ENCODE measurements around the gene COL5A1.
"Not testable (repeated sequence)": the region's sequence is repeated elsewhere in the genome, so short reads cannot be mapped to it uniquely, and the experiment has no call there.

COL5A1 gene

GRCh38 chr9:134843740-134844139, 202.1 kb downstream of the COL5A1 start:
- Mint-ChIP-seq H3K4me3 (no peak overlapping the region), H3K27me3 (no peaks in the 10 kb centered on the region), H3K4me1 (no peaks in the 10 kb centered on the region), H3K27ac (no peak overlapping the region), H3K9me3 (no peaks in the 10 kb centered on the region), H3K36me3 (no peaks in the 10 kb centered on the region)

DNA sequence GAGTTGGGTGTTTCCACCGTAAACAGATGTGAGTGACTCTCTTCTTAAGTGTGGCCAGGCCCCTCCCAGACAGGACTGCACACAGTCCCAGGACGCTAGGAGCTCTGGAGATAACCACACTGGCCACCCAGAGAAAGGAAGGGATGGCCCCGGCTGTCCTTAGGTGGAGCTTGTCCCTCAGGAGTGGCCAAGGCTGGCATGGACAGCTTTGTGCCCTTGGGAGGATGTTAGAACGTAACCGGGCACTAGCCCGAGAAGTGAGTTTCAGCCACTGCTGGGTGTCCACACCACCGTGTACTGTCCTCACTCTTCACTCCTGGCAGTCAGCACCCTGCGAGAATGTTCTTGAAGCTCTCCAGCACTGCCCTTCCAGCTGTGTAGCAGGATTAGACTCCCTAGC, 203.2 kb downstream of the COL5A1 start:
- Mint-ChIP-seq H3K4me1 (no peaks in the 10 kb centered on the region), H3K27me3 (no peaks in the 10 kb centered on the region), H3K4me3 (no peak overlapping the region), H3K9me3 (no peaks in the 10 kb centered on the region), H3K27ac (no peak overlapping the region), H3K36me3 (no peaks in the 10 kb centered on the region)

DNA sequence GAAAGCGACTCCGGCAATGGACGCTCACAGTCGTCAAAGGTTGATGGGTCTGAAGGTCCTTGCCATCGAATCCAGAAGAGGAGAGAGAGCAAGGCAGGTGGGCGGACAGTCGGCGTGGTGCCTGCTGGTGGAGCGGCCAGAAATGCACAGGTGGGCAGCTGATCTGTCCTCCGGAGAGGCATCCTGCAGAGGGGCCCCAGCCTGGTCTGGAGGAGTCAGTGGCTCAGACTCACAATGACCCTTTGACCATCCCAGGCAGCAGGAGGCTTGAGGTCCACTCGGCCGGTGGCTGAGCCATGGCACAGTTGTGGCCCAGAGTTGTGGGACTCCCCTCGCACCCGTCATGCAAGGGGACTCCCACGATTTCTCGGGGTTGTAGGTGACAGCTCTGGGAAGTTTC, 204.6 kb downstream of the COL5A1 start:
- Mint-ChIP-seq H3K27me3 (no peaks in the 10 kb centered on the region), H3K9me3 (no peaks in the 10 kb centered on the region), H3K4me3 (no peak overlapping the region)

DNA sequence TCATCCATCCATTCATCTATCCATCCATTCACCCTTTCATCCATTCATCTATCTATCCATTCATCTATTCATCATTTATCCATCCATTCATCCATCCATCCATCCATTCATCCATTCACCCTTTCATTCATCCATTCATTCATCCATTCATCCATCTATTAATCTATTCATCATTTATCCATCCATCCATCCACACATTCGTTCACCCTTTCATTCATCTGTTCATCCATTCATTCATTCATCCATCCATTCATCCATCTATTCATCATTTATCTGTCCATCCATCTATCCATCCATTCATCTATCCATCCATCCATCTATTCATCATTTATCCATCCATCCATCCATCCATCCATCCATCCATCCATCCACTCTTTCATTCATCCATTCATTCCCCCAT, 205.1 kb downstream of the COL5A1 start:
- no peaks in the 10 kb centered on the region for H3K36me3 Mint-ChIP-seq
- H3K4me1 Mint-ChIP-seq = no peaks in the 10 kb centered on the region
- H3K27ac Mint-ChIP-seq = no peak overlapping the region
- H3K9me3 Mint-ChIP-seq = no peaks in the 10 kb centered on the region
- H3K27me3 Mint-ChIP-seq = no peaks in the 10 kb centered on the region
- no peak overlapping the region for H3K4me3 Mint-ChIP-seq

More for the DNA sequence above, 204.6 kb downstream of the COL5A1 start:
- Mint-ChIP-seq H3K36me3 (no peaks in the 10 kb centered on the region), H3K27ac (no peak overlapping the region), H3K4me1 (no peaks in the 10 kb centered on the region)

- H3K4me3 Mint-ChIP-seq = no peak overlapping the region
- no peaks in the 10 kb centered on the region for H3K36me3 Mint-ChIP-seq
- H3K27me3 Mint-ChIP-seq = no peaks in the 10 kb centered on the region
- H3K9me3 Mint-ChIP-seq = no peaks in the 10 kb centered on the region
- no peak overlapping the region for H3K27ac Mint-ChIP-seq
- no peaks in the 10 kb centered on the region for H3K4me1 Mint-ChIP-seq
Observed at GRCh38 chr9:134847138-134847537, 205.5 kb downstream of the COL5A1 start.

DNA sequence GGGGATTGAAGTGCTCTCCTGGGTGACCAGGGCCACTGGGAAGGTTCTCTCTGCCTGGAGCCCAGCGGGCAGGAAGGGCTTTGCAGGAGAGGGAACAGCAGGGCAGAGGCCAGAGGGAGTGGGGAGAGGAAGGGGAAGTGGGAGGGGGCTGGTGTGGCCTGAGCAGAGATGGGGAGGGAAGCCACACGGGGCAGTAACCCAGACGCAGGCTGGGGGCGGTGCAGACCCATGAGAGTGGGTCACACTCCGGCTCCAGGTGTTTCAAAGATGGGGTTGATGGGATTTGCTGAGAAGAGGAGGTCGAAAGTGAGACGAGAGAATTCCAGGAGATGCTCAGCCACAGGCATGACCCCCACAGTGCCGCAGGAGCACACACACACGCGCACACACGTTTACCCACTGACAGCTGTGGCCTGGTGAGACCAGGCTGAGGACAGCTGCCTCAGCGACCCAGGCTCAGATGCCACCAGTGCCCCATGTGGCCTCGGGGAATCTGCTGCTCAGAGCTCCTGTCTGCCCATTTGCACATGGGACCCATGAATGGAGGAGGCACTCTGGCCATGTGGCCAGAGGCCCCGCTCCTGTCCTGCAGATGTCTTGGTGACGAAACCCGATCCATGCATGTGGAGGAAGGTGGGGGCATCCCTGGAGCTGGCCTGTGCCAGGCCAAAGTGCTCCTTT, 206.3 kb downstream of the COL5A1 start:
- Mint-ChIP-seq H3K9me3 (no peaks in the 10 kb centered on the region), H3K36me3 (no peaks in the 10 kb centered on the region), H3K27ac (no peak overlapping the region)

GRCh38 chr9:134848504-134848903, 206.9 kb downstream of the COL5A1 start:
- no peak overlapping the region for H3K4me3 Mint-ChIP-seq
- no peaks in the 10 kb centered on the region for H3K4me1 Mint-ChIP-seq

More for the DNA sequence above, 206.3 kb downstream of the COL5A1 start:
- no peaks in the 10 kb centered on the region for H3K27me3 Mint-ChIP-seq
- no peaks in the 10 kb centered on the region for H3K4me1 Mint-ChIP-seq
- no peak overlapping the region for H3K4me3 Mint-ChIP-seq

DNA sequence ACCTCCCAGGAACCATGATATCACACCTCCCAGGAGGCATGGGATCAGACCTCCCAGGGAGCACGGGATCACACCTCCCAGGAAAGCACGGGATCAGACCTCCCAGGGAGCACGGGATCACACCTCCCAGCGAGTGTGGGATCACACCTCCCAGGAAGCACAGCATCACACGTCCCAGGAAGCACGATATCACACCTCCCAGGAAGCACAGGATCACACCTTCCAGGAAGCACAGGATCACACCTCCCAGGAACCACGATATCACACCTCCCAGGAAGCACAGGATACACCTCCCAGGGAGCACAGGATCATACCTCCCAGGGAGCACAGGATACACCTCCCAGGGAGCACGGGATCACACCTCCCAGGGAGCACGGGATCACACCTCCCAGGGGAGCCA, 209.0 kb downstream of the COL5A1 start:
- Mint-ChIP-seq H3K4me1 (no peaks in the 10 kb centered on the region), H3K4me3 (no peak overlapping the region), H3K27ac (no peak overlapping the region), H3K27me3 (peaks cover 2% of the 10 kb centered on the region), H3K36me3 (no peaks in the 10 kb centered on the region), H3K9me3 (no peaks in the 10 kb centered on the region)

More at GRCh38 chr9:134848504-134848903, 206.9 kb downstream of the COL5A1 start:
- no peaks in the 10 kb centered on the region for H3K27me3 Mint-ChIP-seq
- H3K27ac Mint-ChIP-seq = no peak overlapping the region
- H3K36me3 Mint-ChIP-seq = no peaks in the 10 kb centered on the region
- H3K9me3 Mint-ChIP-seq = no peaks in the 10 kb centered on the region

DNA sequence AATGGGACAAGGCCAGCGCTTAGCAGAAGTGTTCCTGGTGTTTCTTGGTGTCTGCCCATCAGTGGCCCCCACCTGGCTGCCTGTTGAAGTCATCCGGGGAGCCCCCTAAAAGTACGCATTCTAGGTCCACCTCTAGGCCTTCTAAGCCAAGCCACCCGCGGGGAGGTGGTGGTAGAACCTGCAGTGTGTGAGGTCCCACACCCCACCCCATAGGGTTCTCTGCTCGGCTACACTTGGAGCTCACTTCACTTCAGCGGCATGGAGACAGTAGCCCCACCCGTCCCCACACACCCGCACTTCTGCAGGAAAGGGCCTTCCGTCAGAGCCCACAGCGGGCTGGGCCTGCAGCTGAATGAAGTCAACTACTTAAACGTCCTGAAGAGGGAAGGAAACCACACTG, 209.4 kb downstream of the COL5A1 start:
- no peaks in the 10 kb centered on the region for H3K4me1 Mint-ChIP-seq
- no peak overlapping the region for H3K27ac Mint-ChIP-seq
- no peaks in the 10 kb centered on the region for H3K36me3 Mint-ChIP-seq
- no peak overlapping the region for H3K4me3 Mint-ChIP-seq
- H3K9me3 Mint-ChIP-seq = no peaks in the 10 kb centered on the region
- peaks cover 5% of the 10 kb centered on the region for H3K27me3 Mint-ChIP-seq

DNA sequence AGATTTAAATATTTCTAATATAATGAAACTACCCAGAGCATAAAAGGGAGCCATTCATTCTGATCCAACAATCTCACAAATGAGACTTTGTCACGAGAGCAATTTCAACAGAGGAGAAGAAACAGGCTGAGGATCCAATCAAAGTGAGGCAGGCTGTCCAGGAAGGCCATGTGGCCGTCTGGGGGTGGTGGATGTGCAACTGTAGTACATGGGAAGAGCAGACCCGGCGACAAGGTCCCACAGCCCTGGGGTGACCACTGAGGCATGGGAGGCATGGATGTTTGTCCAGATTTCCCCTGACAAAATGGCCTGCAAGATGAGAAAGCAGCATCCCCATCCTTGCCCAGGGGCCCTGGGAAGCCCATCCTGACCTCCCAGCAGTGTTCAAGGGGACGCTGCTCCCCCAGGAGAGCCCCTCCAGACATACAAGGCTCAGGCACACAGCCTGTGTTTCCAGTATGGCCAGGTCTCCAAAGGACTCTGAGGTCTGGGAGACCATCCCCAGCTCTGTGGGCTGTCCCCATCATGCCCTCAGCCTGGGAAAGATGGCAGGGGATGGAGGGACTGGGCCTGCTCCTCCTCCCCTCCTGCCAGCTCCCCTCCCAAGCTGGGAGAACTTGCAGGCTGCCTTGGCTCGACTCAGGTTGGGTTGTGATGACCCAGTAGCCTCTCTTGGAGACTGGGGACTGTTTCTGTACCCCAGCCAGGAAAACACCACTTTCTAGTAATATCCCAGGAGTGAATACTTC, 211.5 kb downstream of the COL5A1 start:
- Mint-ChIP-seq H3K27me3 (peaks cover 10% of the 10 kb centered on the region), H3K4me1 (no peaks in the 10 kb centered on the region), H3K4me3 (no peak overlapping the region), H3K36me3 (no peaks in the 10 kb centered on the region), H3K27ac (no peak overlapping the region), H3K9me3 (peaks cover 5% of the 10 kb centered on the region)

DNA sequence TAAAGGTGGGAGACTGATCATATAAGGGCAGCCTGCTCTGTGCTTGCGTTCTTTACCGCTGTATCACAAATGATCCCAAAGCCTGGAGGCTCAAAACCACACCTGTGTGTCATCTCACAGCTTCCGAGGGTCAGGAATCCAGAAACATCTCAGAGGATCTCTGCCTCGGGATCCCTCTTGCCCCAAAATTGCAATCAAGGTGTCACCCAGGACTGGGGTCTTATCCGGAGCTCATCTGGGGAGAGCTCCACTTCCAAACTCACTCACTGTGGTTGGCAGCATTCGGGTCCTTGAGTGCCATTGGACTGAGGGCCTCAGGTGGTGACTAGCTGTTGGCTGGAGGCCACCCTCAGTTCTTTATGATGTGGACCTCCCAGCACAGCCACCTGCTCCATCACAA, 212.3 kb downstream of the COL5A1 start:
- H3K4me1 Mint-ChIP-seq = no peaks in the 10 kb centered on the region
- H3K27ac Mint-ChIP-seq = no peak overlapping the region
- no peak overlapping the region for H3K4me3 Mint-ChIP-seq
- H3K9me3 Mint-ChIP-seq = peaks cover 5% of the 10 kb centered on the region
- peaks cover 13% of the 10 kb centered on the region for H3K27me3 Mint-ChIP-seq
- H3K36me3 Mint-ChIP-seq = no peaks in the 10 kb centered on the region

DNA sequence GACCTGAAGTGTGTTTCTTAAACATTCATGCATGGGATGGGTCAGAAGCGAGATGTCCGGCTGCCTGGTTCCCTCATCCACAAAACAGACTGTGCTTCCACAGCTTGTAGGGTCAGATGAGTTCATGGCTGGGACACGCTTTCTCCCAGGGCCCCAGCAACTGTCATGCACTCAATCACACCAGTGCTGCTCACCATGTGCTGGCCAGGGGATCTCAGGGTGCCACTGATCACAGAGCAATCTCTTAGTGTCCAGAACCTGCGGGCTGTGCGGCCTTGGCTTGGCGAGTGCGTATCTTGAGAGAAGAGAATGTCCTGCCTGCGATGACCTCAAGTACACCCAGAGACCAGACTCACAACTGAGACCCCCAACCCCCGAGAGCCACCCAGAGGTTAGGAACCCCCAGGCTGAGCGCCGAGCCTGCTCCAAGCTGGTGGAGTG, 213.0 kb downstream of the COL5A1 start:
- Mint-ChIP-seq H3K36me3 (no peaks in the 10 kb centered on the region), H3K9me3 (peaks cover 5% of the 10 kb centered on the region), H3K4me3 (no peak overlapping the region), H3K27ac (no peak overlapping the region), H3K27me3 (peaks cover 13% of the 10 kb centered on the region), H3K4me1 (no peaks in the 10 kb centered on the region)

GRCh38 chr9:134855231-134855899, 213.8 kb downstream of the COL5A1 start:
- peaks cover 5% of the 10 kb centered on the region for H3K9me3 Mint-ChIP-seq
- H3K4me1 Mint-ChIP-seq = no peaks in the 10 kb centered on the region
- H3K27me3 Mint-ChIP-seq = peaks cover 13% of the 10 kb centered on the region
- no peak overlapping the region for H3K4me3 Mint-ChIP-seq
- no peak overlapping the region for H3K27ac Mint-ChIP-seq
- H3K36me3 Mint-ChIP-seq = no peaks in the 10 kb centered on the region

DNA sequence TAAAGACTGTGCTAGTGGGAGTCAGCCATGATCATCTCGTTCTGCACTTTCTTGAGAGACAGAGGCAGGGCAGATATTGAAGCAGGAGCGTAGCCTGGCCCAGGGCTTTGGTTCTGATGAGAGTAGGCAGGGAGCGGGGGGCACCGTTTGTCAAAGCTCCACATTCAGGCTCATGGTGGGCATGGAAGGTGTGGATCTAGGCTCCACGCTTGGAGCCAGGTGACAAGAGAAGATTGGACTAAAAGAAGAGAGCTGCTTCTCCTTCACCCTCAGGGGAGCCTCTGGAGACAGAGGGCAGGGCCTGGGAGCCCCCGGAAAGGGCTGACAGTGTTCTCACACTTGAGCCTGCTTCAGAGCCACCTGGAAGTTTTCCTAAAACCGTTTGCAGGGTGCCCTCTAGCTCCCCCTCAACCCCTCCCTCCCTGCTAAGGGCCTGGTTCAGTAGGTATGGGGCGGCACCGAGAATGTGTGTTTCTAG, 214.3 kb downstream of the COL5A1 start:
- no peaks in the 10 kb centered on the region for H3K36me3 Mint-ChIP-seq
- H3K4me3 Mint-ChIP-seq = no peak overlapping the region
- H3K4me1 Mint-ChIP-seq = no peaks in the 10 kb centered on the region
- peak overlapping the region; percentile 62 for H3K27ac Mint-ChIP-seq
- peaks cover 5% of the 10 kb centered on the region for H3K9me3 Mint-ChIP-seq
- peaks cover 13% of the 10 kb centered on the region for H3K27me3 Mint-ChIP-seq

DNA sequence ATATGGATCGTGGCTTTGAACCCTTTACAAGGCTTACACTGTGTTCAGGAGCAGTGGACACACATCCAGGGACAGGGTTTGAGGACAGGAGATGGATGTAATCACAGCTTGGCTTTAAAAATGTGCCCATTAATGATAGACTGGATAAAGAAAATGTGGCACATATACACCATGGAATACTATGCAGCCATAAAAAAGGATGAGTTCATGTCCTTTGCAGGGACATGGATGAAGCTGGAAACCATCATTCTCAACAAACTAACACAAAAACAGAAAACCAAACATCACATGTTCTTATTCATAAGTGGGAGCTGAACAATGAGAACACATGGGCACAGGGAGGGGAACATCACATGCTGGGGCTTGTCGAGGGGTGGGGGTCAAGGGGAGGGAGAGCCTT, 215.8 kb downstream of the COL5A1 start:
- H3K4me3 Mint-ChIP-seq, H3K4me1 Mint-ChIP-seq, H3K27ac Mint-ChIP-seq, H3K36me3 Mint-ChIP-seq, H3K9me3 Mint-ChIP-seq: not testable (repeated sequence)
- peaks cover 13% of the 10 kb centered on the region for H3K27me3 Mint-ChIP-seq

Data from activated naive CD4-positive, alpha-beta T cell treated with anti-CD3 and anti-CD28 coated beads, Interleukin-2, amount 50 U/mL, for 24 hours (primary cell).